GM12878 (cell line): Measurements from ENCODE around the gene PBRM1. TPM values are rescaled to one million over a fixed set of nuclear protein-coding genes. Genes with fewer than 3 reads are reported as not detected.

Experiments
- ATAC-seq: fragments of 200-7000 bp; cut with Tn5 transposase; 3 replicates; pipeline ENCODE4 v1.9.1; 2020; ENCODE audit warnings: mild to moderate bottlenecking, moderate library complexity
- BruUV-seq: library from RNA; stranded (reverse); fragments of 400-500 nt; replicated peaks from 2 replicates; lab custom pipeline; 2021; lab: Mats Ljungman, UMichigan
- CTCF ChIA-PET: fragments of 300-600 bp; sonication (Branson Sonifier 250); formaldehyde crosslinking; extraction: SDS; loops from one replicate; lab custom pipeline; 2021; ENCODE audit warnings: inconsistent platforms; lab: Yijun Ruan, JAX
- POLR2A ChIA-PET: fragments of 350-600 bp; formaldehyde crosslinking; extraction: SDS; loops from one replicate; lab custom pipeline; 2021; ENCODE audit warnings: inconsistent platforms; lab: Charles Lee
- RAD21 ChIA-PET: fragments of 300-600 bp; sonication (Branson Sonifier 250); formaldehyde crosslinking; loops from one replicate; lab custom pipeline; 2023; ENCODE audit warnings: antibody characterized with exemption; ENCODE audit not compliant: unreplicated experiment; lab: Charles Lee
- SMC1A ChIA-PET: fragments of 300-600 bp; sonication (Branson Sonifier 250); formaldehyde crosslinking; loops from one replicate; lab custom pipeline; 2023; ENCODE audit not compliant: unreplicated experiment, uncharacterized antibody; lab: Charles Lee
- DNase-seq: peaks from one replicate; pipeline ENCODE4 v3.0.0-alpha.2; 2011; ENCODE audit warnings: low read depth, low spot score
- FAIRE-seq: peaks from 3 replicates; lab custom pipeline; 2011; peaks lifted over from hg19 to GRCh38; lab: Jason Lieb, UNC
- H2AFZ ChIP-seq: 2 replicates; pipeline ENCODE4 v1.6.0; 2011; ENCODE audit warnings: low read depth, low read length, control low read depth; ENCODE audit not compliant: control insufficient read depth
- H3K27ac ChIP-seq: 2 replicates; pipeline ENCODE4 v1.5.1; 2011; ENCODE audit warnings: control low read depth; ENCODE audit not compliant: control insufficient read depth, insufficient read depth
- H3K27me3 ChIP-seq, 2 experiments: replicated peaks in 1 of 2; 2 replicates each; pipeline versions ENCODE4 v1.6.0 to v1.6.1; 2011; ENCODE audit warnings: low read length in 1 of 2; ENCODE audit not compliant: control insufficient read depth in 2 of 2, insufficient read depth in 2 of 2
- H3K36me3 ChIP-seq, 2 experiments: 2 replicates each; pipeline ENCODE4 v1.5.1; 2011; ENCODE audit warnings: low read length in 1 of 2; ENCODE audit not compliant: control insufficient read depth in 2 of 2, insufficient read depth in 2 of 2
- H3K4me1 ChIP-seq: 2 replicates; pipeline ENCODE4 v1.6.1; 2011; ENCODE audit warnings: mild to moderate bottlenecking, low read length, moderate library complexity, mixed read lengths; ENCODE audit not compliant: control insufficient read depth, insufficient read depth
- H3K4me2 ChIP-seq: 2 replicates; pipeline ENCODE4 v1.6.0; 2011; ENCODE audit warnings: control low read depth; ENCODE audit not compliant: control insufficient read depth, insufficient read depth
- H3K4me3 ChIP-seq: fragments of 200-600 bp; sonication (generic); 2 replicates; pipeline ENCODE4 v1.5.1; 2016
- H3K79me2 ChIP-seq: 2 replicates; pipeline ENCODE4 v1.6.0; 2011; ENCODE audit warnings: low read length; ENCODE audit not compliant: control insufficient read depth, insufficient read depth
- H3K9ac ChIP-seq: 2 replicates; pipeline ENCODE4 v1.8.0; 2011; ENCODE audit warnings: low read length, control low read depth, mixed read lengths; ENCODE audit not compliant: control insufficient read depth, insufficient read depth
- H3K9me3 ChIP-seq: replicated peaks from 3 replicates; pipeline ENCODE4 v1.5.1; 2011; ENCODE audit warnings: mild to moderate bottlenecking, low read length; ENCODE audit not compliant: control insufficient read depth, insufficient read depth
- H4K20me1 ChIP-seq: 2 replicates; pipeline ENCODE4 v1.6.0; 2011; ENCODE audit not compliant: control insufficient read depth, insufficient read depth
- ATF2 ChIP-seq: IDR thresholded peaks from 2 replicates; pipeline ENCODE4 v1.6.1; 2012; ENCODE audit warnings: low read length, inconsistent platforms
- BCLAF1 ChIP-seq: fragments of 450-650 bp; IDR thresholded peaks from 2 replicates; pipeline ENCODE4 v1.6.1; 2017; ENCODE audit warnings: antibody characterized with exemption, mild to moderate bottlenecking, moderate library complexity
- CBX3 ChIP-seq: fragments of 200-600 bp; sonication (generic); IDR thresholded peaks from 2 replicates; pipeline ENCODE4 v1.6.1; 2016; ENCODE audit warnings: low read depth, borderline replicate concordance
- ELK1 ChIP-seq: IDR thresholded peaks from 2 replicates; pipeline ENCODE4 v1.6.1; 2012; ENCODE audit warnings: low read depth, low read length, improper control_type of control experiment
- HDAC6 ChIP-seq: fragments of 200-600 bp; sonication (generic); IDR thresholded peaks from one replicate; pipeline ENCODE4 v1.8.0; 2017; ENCODE audit warnings: antibody characterized with exemption; ENCODE audit not compliant: unreplicated experiment
- HSF1 ChIP-seq: fragments of 150-350 bp; IDR thresholded peaks from 2 replicates; pipeline ENCODE4 v1.6.1; 2014; ENCODE audit warnings: mild to moderate bottlenecking, low read depth, low read length
- IKZF2 ChIP-seq, 2 experiments: fragments of 450-650 bp; IDR thresholded peaks; 2 replicates each; pipeline ENCODE4 v1.6.1; 2017; ENCODE audit warnings: mild to moderate bottlenecking in 2 of 2, moderate library complexity in 2 of 2
- JUND ChIP-seq: IDR thresholded peaks from 2 replicates; pipeline ENCODE4 v1.6.1; 2012; ENCODE audit warnings: low read depth, mild to moderate bottlenecking, low read length, improper control_type of control experiment, moderate library complexity
- LARP7 ChIP-seq: fragments of 450-650 bp; IDR thresholded peaks from 2 replicates; pipeline ENCODE4 v1.6.1; 2017; ENCODE audit warnings: mild to moderate bottlenecking
- MEF2A ChIP-seq: IDR thresholded peaks from 2 replicates; pipeline ENCODE4 v1.6.1; 2011; ENCODE audit warnings: low read depth, mild to moderate bottlenecking, low read length, moderate library complexity; ENCODE audit not compliant: insufficient read depth
- MEF2B ChIP-seq: fragments of 450-650 bp; IDR thresholded peaks from 2 replicates; pipeline ENCODE4 v1.6.1; 2018; ENCODE audit warnings: mild to moderate bottlenecking, moderate library complexity; ENCODE audit not compliant: partially characterized antibody, poor library complexity, severe bottlenecking
- NFIC ChIP-seq: IDR thresholded peaks from 2 replicates; pipeline ENCODE4 v1.6.1; 2012; ENCODE audit warnings: low read depth, mild to moderate bottlenecking, inconsistent platforms, low read length, moderate library complexity
- SIX5 ChIP-seq: IDR thresholded peaks from 2 replicates; pipeline ENCODE4 v1.6.1; 2011; ENCODE audit warnings: mild to moderate bottlenecking, low read depth, low read length, moderate library complexity; ENCODE audit not compliant: severe bottlenecking
- SMAD1 ChIP-seq: fragments of 450-650 bp; IDR thresholded peaks from 2 replicates; pipeline ENCODE4 v1.6.1; 2018; ENCODE audit warnings: mild to moderate bottlenecking, low read depth; ENCODE audit not compliant: partially characterized antibody
- SMC3 ChIP-seq: IDR thresholded peaks from 2 replicates; pipeline ENCODE4 v1.6.1; 2011; ENCODE audit warnings: low read length, improper control_type of control experiment, borderline replicate concordance
- SUPT20H ChIP-seq: IDR thresholded peaks from 2 replicates; pipeline ENCODE4 v1.6.1; 2011; ENCODE audit warnings: low read depth, mild to moderate bottlenecking, low read length, moderate library complexity, borderline replicate concordance; ENCODE audit not compliant: control insufficient read depth
- ZNF622 ChIP-seq: fragments of 450-650 bp; IDR thresholded peaks from 2 replicates; pipeline ENCODE4 v1.6.1; 2017; ENCODE audit warnings: mild to moderate bottlenecking, inconsistent platforms
- WGBS: methylation state at CpG from one replicate; pipeline ENCODE4 v1.1.6; 2016; ENCODE audit warnings: low lambda C conversion rate; ENCODE audit not compliant: insufficient replicate concordance, insufficient coverage; ENCODE audit errors: missing lambda C conversion rate; 5-methylcytosine and 5-hydroxymethylcytosine counted together
- in situ Hi-C: fragments of 300-500 bp; cut with MboI; formaldehyde crosslinking; loops from 9 replicates; pipeline ENCODE4 v1.14.3; 2018; ENCODE audit warnings: mixed read lengths
- intact Hi-C: fragments of 100-400 bp; cut with micrococcal nuclease; formaldehyde crosslinking; loops from one replicate; pipeline ENCODE4 v1.14.2; 2022; ENCODE audit not compliant: unreplicated experiment
- polyA plus RNA-seq, 11 experiments: library from polyadenylated mRNA; depleted of rRNA in 4 of 11; unstranded in 6 of 11; stranded (reverse) in 5 of 11; fragments of >200 nt; fragmentation: Nextera tagmentation in 4 of 11; fragmentation: Illumina TruSeq in 1 of 11; extraction: Ambion mirVana in 4 of 11; extraction: Trizol in 1 of 11; gene quantifications; 1 replicate in 1 of 11; 2 replicates in 10 of 11; pipeline versions ENCODE4 v1.2.1 to v1.2.3, GENCODE V29; 2011 to 2016; ENCODE audit warnings: inconsistent platforms in 2 of 11, missing spikeins in 2 of 11, low read depth in 1 of 11
- total RNA-seq, 4 experiments: library from RNA; depleted of rRNA in 3 of 4; stranded (reverse); fragments of >200 nt in 3 of 4; fragmentation: Illumina TruSeq in 1 of 4; extraction: Trizol in 1 of 4; gene quantifications; 2 replicates each; pipeline versions ENCODE4 v1.2.1 to v1.2.3, GENCODE V29; 2013 to 2021

Gene PBRM1
- total and polyA plus RNA-seq, 10 of the 15 experiments (the other 5 are each of a cell fraction or from before 2014, with no cell fraction given) = 8.9 to 88.9 (median 39.3) TPM

GRCh38 chr3:52502001-52502400 is 183.7 kb downstream of the PBRM1 start (continued):
- TF ChIP-seq BCLAF1 (no peak), MEF2B (no peak), SMAD1 (no peak), SIX5 (no peak), HDAC6 (no peak), NFIC (no peak)

- Histone ChIP-seq H4K20me1 (no peaks in the 10 kb centered on the region), H3K4me2 (no peak overlapping the region), H3K4me1 (no peaks in the 10 kb centered on the region), H3K36me3 (no peaks in the 10 kb centered on the region), H3K9ac (no peak overlapping the region), H3K27ac (no peak overlapping the region), H2AFZ (no peak overlapping the region), H3K9me3 (no peaks in the 10 kb centered on the region), H3K27me3 (no peaks in the 10 kb centered on the region), H3K79me2 (no peaks in the 10 kb centered on the region), H3K4me3 (no peak overlapping the region)
- intact Hi-C loops = no loop called here
- ChIA-PET POLR2A (no interaction called here), CTCF (interaction anchor here (0.6 kb wide), 1 partner anchor 69 kb away, joined by 3 read pairs; no protein-coding TSS in a partner anchor), SMC1A (no interaction called here), RAD21 (no interaction called here)
- no peak for FAIRE-seq
- no peak for ATAC-seq
- 57% methylated on average over 11 of the region's 11 CpGs for WGBS
- no TSS peak for BruUV-seq
- in situ Hi-C loops = no loop called here
- no peak for DNase-seq
- TF ChIP-seq MEF2A (no peak), HSF1 (no peak), CBX3 (no peak), JUND (no peak), SMC3 (no peak), SUPT20H (no peak), ZNF622 (no peak), LARP7 (no peak), ELK1 (no peak), HDAC6 (no peak), ATF2 (no peak), IKZF2 (IDR thresholded peaks at IDR 0.05) (no peak)
Observed at GRCh38 chr3:52501046-52501445, 184.7 kb downstream of the PBRM1 start.
